SK-N-SH (cell line): ENCODE data around the gene OR2B2. TPM values are rescaled to one million over a fixed set of nuclear protein-coding genes. Genes with fewer than 3 reads are reported as not detected.

Experiments used
- CTCF ChIA-PET: fragments of 300-600, 350-600 bp; formaldehyde crosslinking; extraction: SDS; loops from one replicate; lab custom pipeline; 2021; lab: Yijun Ruan, JAX
- POLR2A ChIA-PET: fragments of 350-600 bp; sonication (Branson Sonifier 250); formaldehyde crosslinking; extraction: SDS; loops from one replicate; lab custom pipeline; 2020; ENCODE audit warnings: antibody characterized with exemption, inconsistent platforms; lab: Yijun Ruan, JAX
- DNase-seq: peaks from one replicate; pipeline ENCODE4 v3.0.0; 2012
- H2AFZ ChIP-seq: fragments of 200-600 bp; sonication (generic); 2 replicates; pipeline ENCODE4 v1.8.1; 2016; ENCODE audit warnings: antibody characterized with exemption, mild to moderate bottlenecking, low read depth
- H3F3A ChIP-seq: fragments of 200-600 bp; sonication (generic); replicated peaks from 2 replicates; pipeline ENCODE3; 2016; ENCODE audit warnings: antibody characterized with exemption, mild to moderate bottlenecking; ENCODE audit not compliant: insufficient read depth
- H3K27ac ChIP-seq, 2 experiments: fragments of 200-500 bp in 1 of 2; fragments of 200-600 bp in 1 of 2; sonication (Bioruptor generic) in 1 of 2; sonication (generic), shearing (Covaris generic) in 1 of 2; 2 replicates each; pipeline versions ENCODE4 v1.5.1 to v1.6.1; 2014 to 2016; ENCODE audit warnings: low read depth in 2 of 2, inconsistent platforms in 1 of 2, low read length in 1 of 2, mild to moderate bottlenecking in 1 of 2, mixed read lengths in 1 of 2
- H3K27me3 ChIP-seq: fragments of 200-600 bp; sonication (generic), shearing (Covaris generic); 2 replicates; pipeline ENCODE4 v1.6.1; 2016; ENCODE audit warnings: mixed run types; ENCODE audit not compliant: insufficient read depth
- H3K36me3 ChIP-seq, 2 experiments: fragments of 200-500 bp in 1 of 2; fragments of 200-600 bp in 1 of 2; sonication (Bioruptor generic) in 1 of 2; sonication (generic) in 1 of 2; replicated peaks in 1 of 2; 2 replicates each; pipeline versions ENCODE3 to v1.5.1; 2014 to 2016; ENCODE audit warnings: low read length in 1 of 2, mild to moderate bottlenecking in 1 of 2; ENCODE audit not compliant: insufficient read depth in 2 of 2, control insufficient read depth in 1 of 2
- H3K4me1 ChIP-seq, 2 experiments: fragments of 200-500 bp in 1 of 2; fragments of 200-600 bp in 1 of 2; sonication (Bioruptor generic) in 1 of 2; sonication (generic), shearing (Covaris generic) in 1 of 2; 2 replicates each; pipeline versions ENCODE4 v1.5.1 to v1.6.1; 2014 to 2016; ENCODE audit warnings: low read depth in 1 of 2, low read length in 1 of 2, mixed run types in 1 of 2; ENCODE audit not compliant: insufficient read depth in 2 of 2, control insufficient read depth in 1 of 2
- H3K4me2 ChIP-seq: fragments of 200-600 bp; sonication (generic), shearing (Covaris generic); 2 replicates; pipeline ENCODE4 v1.6.1; 2017; ENCODE audit warnings: mixed run types
- H3K4me3 ChIP-seq, 2 experiments: fragments of 200-500 bp in 1 of 2; fragments of 200-600 bp in 1 of 2; sonication (Bioruptor generic) in 1 of 2; sonication (generic), shearing (Covaris generic) in 1 of 2; 2 replicates each; pipeline versions ENCODE4 v1.5.1 to v1.8.1; 2014 to 2016; ENCODE audit warnings: low read depth in 2 of 2, inconsistent platforms in 1 of 2, low read length in 1 of 2, mild to moderate bottlenecking in 1 of 2, mixed read lengths in 1 of 2, moderate library complexity in 1 of 2
- H3K79me2 ChIP-seq: fragments of 200-600 bp; sonication (generic); 2 replicates; pipeline ENCODE4 v1.8.1; 2017; ENCODE audit warnings: mild to moderate bottlenecking; ENCODE audit not compliant: insufficient read depth
- H3K9ac ChIP-seq: fragments of 200-600 bp; sonication (generic); 2 replicates; pipeline ENCODE4 v1.6.1; 2017; ENCODE audit warnings: mixed run types
- H3K9me2 ChIP-seq: fragments of 200-600 bp; sonication (generic); 2 replicates; pipeline ENCODE4 v1.6.1; 2017; ENCODE audit warnings: mixed run types
- H3K9me3 ChIP-seq: fragments of 200-600 bp; sonication (generic); 2 replicates; pipeline ENCODE4 v1.6.1; 2017; ENCODE audit warnings: mixed run types, mild to moderate bottlenecking, moderate library complexity
- H4K20me1 ChIP-seq: fragments of 200-600 bp; sonication (generic); 2 replicates; pipeline ENCODE4 v1.6.1; 2017; ENCODE audit warnings: mild to moderate bottlenecking, mixed run types; ENCODE audit not compliant: insufficient read depth
- CHD2 ChIP-seq: fragments of 150-350 bp; IDR thresholded peaks from 2 replicates; pipeline ENCODE4 v1.6.1; 2018; ENCODE audit warnings: low read length; ENCODE audit not compliant: partially characterized antibody
- ELF1 ChIP-seq: IDR thresholded peaks from 2 replicates; pipeline ENCODE4 v1.4.0; 2012
- EP300 ChIP-seq, 2 experiments: IDR thresholded peaks; 2 replicates each; pipeline versions ENCODE4 v1.4.0 to v1.6.1; 2012; ENCODE audit warnings: borderline replicate concordance in 1 of 2, low read depth in 1 of 2, low read length in 1 of 2
- EZH2phosphoT487 ChIP-seq: fragments of 200-600 bp; sonication (generic); IDR thresholded peaks from 2 replicates; pipeline ENCODE4 v1.6.1; 2017; ENCODE audit warnings: low read depth, mixed run types, mild to moderate bottlenecking, antibody characterized with exemption, moderate library complexity, borderline replicate concordance
- FOSL2 ChIP-seq: IDR thresholded peaks from 2 replicates; pipeline ENCODE4 v1.4.0; 2012; ENCODE audit warnings: low read depth, mild to moderate bottlenecking, moderate library complexity, borderline replicate concordance
- FOXM1 ChIP-seq: IDR thresholded peaks from 2 replicates; pipeline ENCODE4 v1.4.0; 2012; ENCODE audit warnings: low read depth, mild to moderate bottlenecking
- GATA2 ChIP-seq: sonication (generic); formaldehyde crosslinking; IDR thresholded peaks from 2 replicates; pipeline ENCODE4 v1.5.0; 2020; ENCODE audit warnings: mild to moderate bottlenecking, missing genetic modification reagents
- JUND ChIP-seq: IDR thresholded peaks from 2 replicates; pipeline ENCODE4 v1.4.0; 2012
- MXI1 ChIP-seq: IDR thresholded peaks from 2 replicates; pipeline ENCODE4 v1.6.1; 2012; ENCODE audit warnings: mild to moderate bottlenecking, low read depth, low read length, improper control_type of control experiment
- NFIC ChIP-seq: IDR thresholded peaks from 2 replicates; pipeline ENCODE4 v1.4.0; 2012; ENCODE audit warnings: borderline replicate concordance
- POLR2AphosphoS5 ChIP-seq: IDR thresholded peaks from 2 replicates; pipeline ENCODE4 v1.6.1; 2012; ENCODE audit warnings: low read depth, low read length
- RAD21 ChIP-seq: IDR thresholded peaks from 2 replicates; pipeline ENCODE4 v1.6.1; 2012; ENCODE audit warnings: mild to moderate bottlenecking, low read length
- RCOR1 ChIP-seq: fragments of 150-350 bp; IDR thresholded peaks from 2 replicates; pipeline ENCODE4 v1.6.1; 2017; ENCODE audit warnings: antibody characterized with exemption, low read length
- RFX5 ChIP-seq: IDR thresholded peaks from 2 replicates; pipeline ENCODE4 v1.6.1; 2012; ENCODE audit warnings: mild to moderate bottlenecking, improper control_type of control experiment, low read length
- SIN3A ChIP-seq: IDR thresholded peaks from 2 replicates; pipeline ENCODE4 v1.6.1; 2012; ENCODE audit warnings: low read depth, mild to moderate bottlenecking, low read length, moderate library complexity, borderline replicate concordance
- SMC3 ChIP-seq: IDR thresholded peaks from 2 replicates; pipeline ENCODE4 v1.6.1; 2012; ENCODE audit warnings: low read depth, low read length, improper control_type of control experiment
- TEAD4 ChIP-seq: IDR thresholded peaks from 2 replicates; pipeline ENCODE4 v1.4.0; 2012; ENCODE audit warnings: mild to moderate bottlenecking, borderline replicate concordance; ENCODE audit not compliant: insufficient read depth
- YY1 ChIP-seq: IDR thresholded peaks from 2 replicates; pipeline ENCODE4 v1.4.0; 2012; ENCODE audit warnings: low read depth, mild to moderate bottlenecking
- WGBS: methylation state at CpG from one replicate; pipeline ENCODE4 v1.1.6; 2017; ENCODE audit warnings: low lambda C conversion rate; 5-methylcytosine and 5-hydroxymethylcytosine counted together
- polyA plus RNA-seq, 3 experiments: library from polyadenylated mRNA; depleted of rRNA; stranded (reverse); fragments of >200 nt; gene quantifications; 2 replicates each; pipeline ENCODE4 v1.2.3, GENCODE V29; 2012
- TF ChIP-seq, protein P1 (sequence below): IDR thresholded peaks from 2 replicates; pipeline ENCODE4 v1.4.0; 2012; ENCODE audit warnings: low read depth, borderline replicate concordance
- TF ChIP-seq, protein P2 (sequence below): fragments of 150-350 bp; IDR thresholded peaks from 2 replicates; pipeline ENCODE4 v1.6.1; 2017; ENCODE audit warnings: antibody characterized with exemption, low read length, low read depth, borderline replicate concordance
- TF ChIP-seq, protein P3 (sequence below): fragments of 150-350 bp; IDR thresholded peaks from 2 replicates; pipeline ENCODE4 v1.6.1; 2016; ENCODE audit warnings: mild to moderate bottlenecking, low read depth, low read length
- TF ChIP-seq, protein P4 (sequence below): IDR thresholded peaks from 2 replicates; pipeline ENCODE4 v1.6.1; 2012; ENCODE audit warnings: mild to moderate bottlenecking, low read depth, low read length, moderate library complexity
- TF ChIP-seq, protein P5 (sequence below): IDR thresholded peaks from 2 replicates; pipeline ENCODE4 v1.4.0; 2012; ENCODE audit warnings: low read depth

Gene OR2B2
- polyA plus RNA-seq, 1 of the 3 experiments (the other 2 are of a cell fraction), result not detected

DNA sequence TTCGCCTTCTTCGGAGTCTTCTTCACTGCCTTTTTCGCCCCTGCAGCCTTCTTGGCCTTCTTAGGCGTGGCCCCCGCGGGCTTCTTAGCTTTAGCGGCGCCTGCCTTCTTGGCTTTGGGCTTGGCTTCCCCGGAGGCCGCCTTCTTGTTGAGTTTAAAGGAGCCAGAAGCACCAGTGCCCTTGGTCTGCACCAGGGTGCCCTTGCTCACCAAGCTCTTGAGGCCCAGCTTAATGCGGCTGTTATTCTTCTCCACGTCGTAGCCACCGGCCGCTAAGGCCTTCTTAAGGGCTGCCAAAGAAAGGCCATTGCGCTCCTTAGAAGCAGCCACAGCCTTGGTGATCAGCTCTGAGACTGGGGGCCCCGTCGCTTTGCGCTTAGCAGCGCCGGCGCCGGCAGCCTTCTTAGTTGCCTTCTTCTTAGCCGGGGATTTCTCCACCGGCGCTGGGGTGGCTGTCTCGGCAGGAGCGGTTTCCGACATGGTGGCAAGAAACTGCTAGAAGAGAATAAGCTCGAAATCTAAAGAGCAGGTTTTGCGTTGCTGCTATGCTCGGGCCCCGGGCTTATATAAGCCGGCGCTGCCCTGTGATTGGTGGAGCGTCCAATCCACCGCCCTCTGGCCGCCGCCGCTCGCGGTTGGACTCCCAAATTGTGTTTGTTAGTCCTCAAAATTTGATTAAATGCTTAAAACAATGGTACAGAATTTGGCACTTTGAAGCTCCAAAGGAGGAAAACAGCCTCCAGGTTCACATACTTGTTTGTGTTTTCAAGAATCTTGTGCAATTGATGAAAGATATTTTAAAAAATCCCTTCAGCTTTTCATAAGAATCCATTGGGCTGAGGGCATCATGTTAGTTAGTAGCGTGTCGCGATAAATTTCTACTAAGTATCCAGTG, 44.9 kb downstream of the OR2B2 start:
- POLR2A ChIA-PET, result interaction anchor here (0.8 to 11.4 kb wide), 29 partner anchors 9 to 1846 kb away, joined by 3 to 578 read pairs (median 8); a partner anchor contains a TSS
- Histone ChIP-seq H3K79me2 (no peaks in the 10 kb centered on the region), H3K36me3 (no peaks in the 10 kb centered on the region), H3K4me1 (peaks cover 0 to 21% of the 10 kb centered on the region in 2 experiments; a peak in 3 of 4 replicates), H3K4me3 (peak overlapping the region; percentile 47 to 80), H2AFZ (peak overlapping the region; percentile 75), H3K9me2 (no peaks in the 10 kb centered on the region), H3F3A (peaks cover 44% of the 10 kb centered on the region), H3K9ac (peak overlapping the region; percentile 92), H3K4me2 (peak overlapping the region; percentile 76), H3K27me3 (no peaks in the 10 kb centered on the region), H4K20me1 (no peaks in the 10 kb centered on the region), H3K9me3 (no peaks in the 10 kb centered on the region), H3K27ac (peak overlapping the region; percentile 80 to 97)
- WGBS, result 8% methylated on average over 27 of the region's 45 CpGs
- CTCF ChIA-PET, result interaction anchor here (1.0 to 1.1 kb wide), 2 partner anchors 28 to 43 kb away, joined by 3 read pairs; no protein-coding TSS in a partner anchor
- peak; percentile 80 for DNase-seq
- peak; percentile 29; the same call in 1 of the 2 replicates for TF ChIP-seq JUND
- no peak for TF ChIP-seq EZH2phosphoT487
- TF ChIP-seq YY1, result 0 out of 2 replicates have a peak, but pooled peaks have one; percentile 40
- peak; percentile 72 for TF ChIP-seq RCOR1
- peak; percentile 56 for TF ChIP-seq CHD2
- TF ChIP-seq NFIC, result peak; percentile 33; the same call in 1 of the 2 replicates
- TF ChIP-seq MXI1, result 0 out of 2 replicates have a peak, but pooled peaks have one; percentile 24
- TF ChIP-seq RFX5, result no peak
- TF ChIP-seq SMC3, result no peak
- no peak for TF ChIP-seq FOXM1
- TF ChIP-seq POLR2AphosphoS5, result peak; percentile 99
- TF ChIP-seq EP300 (IDR thresholded peaks at IDR 0.05; ENCODE audit: borderline replicate concordance in 1 of 2, low read depth in 1 of 2, low read length in 1 of 2), result peak in 1 of 2 experiments; percentile 32; a peak in 1 of 4 replicates
- no peak for TF ChIP-seq RAD21
- 0 out of 2 replicates have a peak, but pooled peaks have one; percentile 13 for TF ChIP-seq ELF1
- TF ChIP-seq, protein P1, sequence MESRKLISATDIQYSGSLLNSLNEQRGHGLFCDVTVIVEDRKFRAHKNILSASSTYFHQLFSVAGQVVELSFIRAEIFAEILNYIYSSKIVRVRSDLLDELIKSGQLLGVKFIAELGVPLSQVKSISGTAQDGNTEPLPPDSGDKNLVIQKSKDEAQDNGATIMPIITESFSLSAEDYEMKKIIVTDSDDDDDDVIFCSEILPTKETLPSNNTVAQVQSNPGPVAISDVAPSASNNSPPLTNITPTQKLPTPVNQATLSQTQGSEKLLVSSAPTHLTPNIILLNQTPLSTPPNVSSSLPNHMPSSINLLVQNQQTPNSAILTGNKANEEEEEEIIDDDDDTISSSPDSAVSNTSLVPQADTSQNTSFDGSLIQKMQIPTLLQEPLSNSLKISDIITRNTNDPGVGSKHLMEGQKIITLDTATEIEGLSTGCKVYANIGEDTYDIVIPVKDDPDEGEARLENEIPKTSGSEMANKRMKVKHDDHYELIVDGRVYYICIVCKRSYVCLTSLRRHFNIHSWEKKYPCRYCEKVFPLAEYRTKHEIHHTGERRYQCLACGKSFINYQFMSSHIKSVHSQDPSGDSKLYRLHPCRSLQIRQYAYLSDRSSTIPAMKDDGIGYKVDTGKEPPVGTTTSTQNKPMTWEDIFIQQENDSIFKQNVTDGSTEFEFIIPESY, result peak; percentile 91
- no peak for TF ChIP-seq GATA2
- TF ChIP-seq, protein P2, sequence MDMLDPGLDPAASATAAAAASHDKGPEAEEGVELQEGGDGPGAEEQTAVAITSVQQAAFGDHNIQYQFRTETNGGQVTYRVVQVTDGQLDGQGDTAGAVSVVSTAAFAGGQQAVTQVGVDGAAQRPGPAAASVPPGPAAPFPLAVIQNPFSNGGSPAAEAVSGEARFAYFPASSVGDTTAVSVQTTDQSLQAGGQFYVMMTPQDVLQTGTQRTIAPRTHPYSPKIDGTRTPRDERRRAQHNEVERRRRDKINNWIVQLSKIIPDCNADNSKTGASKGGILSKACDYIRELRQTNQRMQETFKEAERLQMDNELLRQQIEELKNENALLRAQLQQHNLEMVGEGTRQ, result no peak
- TF ChIP-seq FOSL2, result no peak
- no peak for TF ChIP-seq TEAD4
- peak; percentile 96; the same call in 1 of the 2 replicates for TF ChIP-seq SIN3A
- TF ChIP-seq, protein P3, sequence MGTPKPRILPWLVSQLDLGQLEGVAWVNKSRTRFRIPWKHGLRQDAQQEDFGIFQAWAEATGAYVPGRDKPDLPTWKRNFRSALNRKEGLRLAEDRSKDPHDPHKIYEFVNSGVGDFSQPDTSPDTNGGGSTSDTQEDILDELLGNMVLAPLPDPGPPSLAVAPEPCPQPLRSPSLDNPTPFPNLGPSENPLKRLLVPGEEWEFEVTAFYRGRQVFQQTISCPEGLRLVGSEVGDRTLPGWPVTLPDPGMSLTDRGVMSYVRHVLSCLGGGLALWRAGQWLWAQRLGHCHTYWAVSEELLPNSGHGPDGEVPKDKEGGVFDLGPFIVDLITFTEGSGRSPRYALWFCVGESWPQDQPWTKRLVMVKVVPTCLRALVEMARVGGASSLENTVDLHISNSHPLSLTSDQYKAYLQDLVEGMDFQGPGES, result peak; percentile 39
- TF ChIP-seq, protein P4, sequence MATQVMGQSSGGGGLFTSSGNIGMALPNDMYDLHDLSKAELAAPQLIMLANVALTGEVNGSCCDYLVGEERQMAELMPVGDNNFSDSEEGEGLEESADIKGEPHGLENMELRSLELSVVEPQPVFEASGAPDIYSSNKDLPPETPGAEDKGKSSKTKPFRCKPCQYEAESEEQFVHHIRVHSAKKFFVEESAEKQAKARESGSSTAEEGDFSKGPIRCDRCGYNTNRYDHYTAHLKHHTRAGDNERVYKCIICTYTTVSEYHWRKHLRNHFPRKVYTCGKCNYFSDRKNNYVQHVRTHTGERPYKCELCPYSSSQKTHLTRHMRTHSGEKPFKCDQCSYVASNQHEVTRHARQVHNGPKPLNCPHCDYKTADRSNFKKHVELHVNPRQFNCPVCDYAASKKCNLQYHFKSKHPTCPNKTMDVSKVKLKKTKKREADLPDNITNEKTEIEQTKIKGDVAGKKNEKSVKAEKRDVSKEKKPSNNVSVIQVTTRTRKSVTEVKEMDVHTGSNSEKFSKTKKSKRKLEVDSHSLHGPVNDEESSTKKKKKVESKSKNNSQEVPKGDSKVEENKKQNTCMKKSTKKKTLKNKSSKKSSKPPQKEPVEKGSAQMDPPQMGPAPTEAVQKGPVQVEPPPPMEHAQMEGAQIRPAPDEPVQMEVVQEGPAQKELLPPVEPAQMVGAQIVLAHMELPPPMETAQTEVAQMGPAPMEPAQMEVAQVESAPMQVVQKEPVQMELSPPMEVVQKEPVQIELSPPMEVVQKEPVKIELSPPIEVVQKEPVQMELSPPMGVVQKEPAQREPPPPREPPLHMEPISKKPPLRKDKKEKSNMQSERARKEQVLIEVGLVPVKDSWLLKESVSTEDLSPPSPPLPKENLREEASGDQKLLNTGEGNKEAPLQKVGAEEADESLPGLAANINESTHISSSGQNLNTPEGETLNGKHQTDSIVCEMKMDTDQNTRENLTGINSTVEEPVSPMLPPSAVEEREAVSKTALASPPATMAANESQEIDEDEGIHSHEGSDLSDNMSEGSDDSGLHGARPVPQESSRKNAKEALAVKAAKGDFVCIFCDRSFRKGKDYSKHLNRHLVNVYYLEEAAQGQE, result peak; percentile 75; the same call in 1 of the 2 replicates
- TF ChIP-seq, protein P5, sequence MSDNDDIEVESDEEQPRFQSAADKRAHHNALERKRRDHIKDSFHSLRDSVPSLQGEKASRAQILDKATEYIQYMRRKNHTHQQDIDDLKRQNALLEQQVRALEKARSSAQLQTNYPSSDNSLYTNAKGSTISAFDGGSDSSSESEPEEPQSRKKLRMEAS, result peak; percentile 47; the same call in 1 of the 2 replicates
